WERI-Rb-1 (cell line): ENCODE measurements around the gene BTN3A1.

ENCODE experiments used
- DNase-seq: peaks from one replicate; pipeline ENCODE4 v3.0.0-alpha.2; 2020
- H3K27ac ChIP-seq: fragments of 250-450 bp; sonication (Bioruptor Pico); 2 replicates; pipeline ENCODE4 v1.5.1; 2020; ENCODE audit warnings: mild to moderate bottlenecking, moderate library complexity
- H3K27me3 ChIP-seq: fragments of 250-450 bp; sonication (Bioruptor Pico); 2 replicates; pipeline ENCODE4 v1.5.1; 2021; ENCODE audit warnings: mild to moderate bottlenecking, low read depth, moderate library complexity; ENCODE audit not compliant: insufficient read depth, severe bottlenecking
- H3K36me3 ChIP-seq: fragments of 250-450 bp; sonication (Bioruptor Pico); 2 replicates; pipeline ENCODE4 v1.5.1; 2020; ENCODE audit warnings: mild to moderate bottlenecking, moderate library complexity
- H3K4me3 ChIP-seq: 2 replicates; pipeline ENCODE4 v1.5.1; 2011; ENCODE audit warnings: low read depth, mild to moderate bottlenecking, control low read depth, low read length
- H3K9me3 ChIP-seq: fragments of 250-450 bp; sonication (Bioruptor Pico); 2 replicates; pipeline ENCODE4 v1.5.1; 2021; ENCODE audit warnings: mild to moderate bottlenecking, moderate library complexity; ENCODE audit not compliant: severe bottlenecking
- TF ChIP-seq, protein P1 (sequence below): IDR thresholded peaks from 2 replicates; pipeline ENCODE4 v1.5.1; 2011; ENCODE audit warnings: low read depth, mild to moderate bottlenecking, control low read depth, inconsistent platforms, low read length

The BTN3A1 gene

GRCh38 chr6:26437550-26437949, 35.5 kb downstream of the BTN3A1 start:
- Histone ChIP-seq H3K9me3 (peaks cover 15% of the 10 kb centered on the region), H3K4me3 (no peak overlapping the region), H3K27ac (no peak overlapping the region), H3K36me3 (no peaks in the 10 kb centered on the region), H3K27me3 (no peaks in the 10 kb centered on the region)
- no peak for DNase-seq
- TF ChIP-seq, protein P1, sequence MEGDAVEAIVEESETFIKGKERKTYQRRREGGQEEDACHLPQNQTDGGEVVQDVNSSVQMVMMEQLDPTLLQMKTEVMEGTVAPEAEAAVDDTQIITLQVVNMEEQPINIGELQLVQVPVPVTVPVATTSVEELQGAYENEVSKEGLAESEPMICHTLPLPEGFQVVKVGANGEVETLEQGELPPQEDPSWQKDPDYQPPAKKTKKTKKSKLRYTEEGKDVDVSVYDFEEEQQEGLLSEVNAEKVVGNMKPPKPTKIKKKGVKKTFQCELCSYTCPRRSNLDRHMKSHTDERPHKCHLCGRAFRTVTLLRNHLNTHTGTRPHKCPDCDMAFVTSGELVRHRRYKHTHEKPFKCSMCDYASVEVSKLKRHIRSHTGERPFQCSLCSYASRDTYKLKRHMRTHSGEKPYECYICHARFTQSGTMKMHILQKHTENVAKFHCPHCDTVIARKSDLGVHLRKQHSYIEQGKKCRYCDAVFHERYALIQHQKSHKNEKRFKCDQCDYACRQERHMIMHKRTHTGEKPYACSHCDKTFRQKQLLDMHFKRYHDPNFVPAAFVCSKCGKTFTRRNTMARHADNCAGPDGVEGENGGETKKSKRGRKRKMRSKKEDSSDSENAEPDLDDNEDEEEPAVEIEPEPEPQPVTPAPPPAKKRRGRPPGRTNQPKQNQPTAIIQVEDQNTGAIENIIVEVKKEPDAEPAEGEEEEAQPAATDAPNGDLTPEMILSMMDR: no peak

DNA sequence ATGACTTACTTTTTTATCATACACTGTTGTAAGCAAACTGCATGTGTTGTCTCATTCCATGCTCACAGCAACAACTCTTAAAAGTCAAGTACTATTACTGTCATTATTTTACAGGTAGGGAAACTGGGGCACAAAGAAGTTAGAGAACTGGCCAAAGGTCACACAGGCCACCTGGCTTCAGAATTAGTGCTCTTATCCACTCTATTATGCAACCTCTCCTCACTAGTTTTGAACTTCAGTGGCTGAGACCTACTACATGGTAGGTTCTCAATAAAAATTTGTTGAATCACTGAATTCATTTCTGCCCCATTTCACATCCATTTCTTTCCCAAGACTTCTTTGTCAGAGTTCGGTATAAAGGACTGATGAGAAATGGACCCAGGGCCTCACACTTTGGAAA, 35.9 kb downstream of the BTN3A1 start:
- Histone ChIP-seq H3K27me3 (no peaks in the 10 kb centered on the region), H3K4me3 (no peak overlapping the region), H3K9me3 (peaks cover 15% of the 10 kb centered on the region), H3K36me3 (no peaks in the 10 kb centered on the region), H3K27ac (no peak overlapping the region)
- DNase-seq: no peak
- TF ChIP-seq, protein P1: no peak

GRCh38 chr6:26439151-26440125, 37.4 kb downstream of the BTN3A1 start:
- Histone ChIP-seq H3K27ac (no peak overlapping the region), H3K9me3 (peaks cover 8% of the 10 kb centered on the region), H3K4me3 (no peak overlapping the region), H3K27me3 (no peaks in the 10 kb centered on the region), H3K36me3 (no peaks in the 10 kb centered on the region)
- TF ChIP-seq, protein P1: no peak
- DNase-seq: no peak

DNA sequence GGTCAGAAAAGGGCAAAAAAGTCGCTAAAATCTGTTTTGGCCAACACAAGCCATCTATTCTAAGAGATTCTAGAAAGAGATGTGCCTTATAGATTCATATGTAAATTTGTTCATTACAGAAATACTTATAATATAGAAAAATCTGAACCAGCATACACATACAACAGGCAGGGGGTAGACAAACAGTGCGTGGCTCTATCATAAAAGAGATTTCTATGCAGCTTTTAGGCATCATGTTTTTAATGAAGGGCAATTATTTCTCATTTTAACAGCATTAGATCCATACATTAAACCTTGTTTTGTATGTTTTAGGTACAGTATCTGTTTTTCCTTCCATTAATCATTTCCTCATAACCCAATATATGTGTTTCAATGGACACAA, 38.9 kb downstream of the BTN3A1 start:
- no peaks in the 10 kb centered on the region for H3K36me3 ChIP-seq
- no peaks in the 10 kb centered on the region for H3K9me3 ChIP-seq
- H3K27me3 ChIP-seq: no peaks in the 10 kb centered on the region
- no peak overlapping the region for H3K4me3 ChIP-seq
- no peak overlapping the region for H3K27ac ChIP-seq
- TF ChIP-seq, protein P1: no peak
- DNase-seq: no peak

DNA sequence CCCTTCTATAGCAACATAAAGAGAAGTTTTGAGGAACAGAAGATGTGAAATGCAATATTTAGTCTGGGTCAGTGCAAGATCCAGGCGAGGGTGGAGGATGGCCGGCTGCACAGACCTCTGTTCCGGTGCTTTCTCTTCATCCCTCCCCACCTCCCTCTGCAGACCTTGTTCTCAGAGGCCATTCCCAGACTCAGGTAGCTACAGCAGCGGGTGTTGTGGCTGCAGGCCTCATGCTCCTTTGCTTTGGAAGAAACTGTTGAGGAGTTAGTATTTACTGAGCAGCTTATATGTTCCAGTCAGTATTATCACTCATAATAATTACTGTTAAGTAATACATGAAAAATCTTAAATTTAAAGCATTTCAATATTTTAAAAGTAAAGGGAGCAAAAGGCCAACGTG, 39.9 kb downstream of the BTN3A1 start:
- Histone ChIP-seq H3K36me3 (no peaks in the 10 kb centered on the region), H3K27me3 (no peaks in the 10 kb centered on the region), H3K4me3 (no peak overlapping the region), H3K9me3 (no peaks in the 10 kb centered on the region), H3K27ac (no peak overlapping the region)
- DNase-seq: no peak
- TF ChIP-seq, protein P1: no peak
